22Rv1 (cell line): Measurements from ENCODE around the gene CST1.
"Not testable (repeated sequence)": the region's sequence is repeated elsewhere in the genome, so short reads cannot be mapped to it uniquely, and the experiment has no call there.

ENCODE experiments used
- H3K27ac ChIP-seq: fragments of 450-650 bp; 2 replicates; pipeline ENCODE4 v1.5.1; 2017
- CTCF ChIP-seq: fragments of 450-650 bp; IDR thresholded peaks from 2 replicates; pipeline ENCODE4 v1.5.1; 2017; ENCODE audit warnings: mild to moderate bottlenecking
- ZFX ChIP-seq: fragments of 450-650 bp; IDR thresholded peaks from 2 replicates; pipeline ENCODE4 v1.6.1; 2017; ENCODE audit warnings: antibody characterized with exemption, borderline replicate concordance

The CST1 gene

DNA sequence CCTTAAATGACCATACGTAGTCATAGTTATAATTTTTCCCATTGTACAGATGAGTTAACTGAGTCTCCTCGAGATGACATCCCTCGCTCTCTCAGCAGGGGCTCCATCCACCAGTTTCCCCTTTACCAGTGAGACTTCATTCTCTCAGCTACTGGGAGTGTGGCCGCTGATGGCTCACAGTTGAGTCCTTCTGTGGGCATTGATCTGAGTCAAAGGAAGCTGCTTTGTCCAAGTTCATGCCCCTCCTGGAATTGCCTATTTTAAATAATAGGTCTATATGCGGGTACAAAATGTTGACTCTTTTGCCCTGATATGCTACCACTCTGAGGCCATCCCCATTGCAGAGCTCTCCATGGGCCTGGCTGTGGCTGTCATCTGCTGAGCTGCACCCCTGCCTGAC is 14.8 kb upstream of the CST1 start:
- no peak overlapping the region for H3K27ac ChIP-seq
- TF ChIP-seq ZFX = no peak
- TF ChIP-seq CTCF = no peak

GRCh38 chr20:23764630-23765029 is 13.9 kb upstream of the CST1 start:
- not testable (repeated sequence) for H3K27ac ChIP-seq

DNA sequence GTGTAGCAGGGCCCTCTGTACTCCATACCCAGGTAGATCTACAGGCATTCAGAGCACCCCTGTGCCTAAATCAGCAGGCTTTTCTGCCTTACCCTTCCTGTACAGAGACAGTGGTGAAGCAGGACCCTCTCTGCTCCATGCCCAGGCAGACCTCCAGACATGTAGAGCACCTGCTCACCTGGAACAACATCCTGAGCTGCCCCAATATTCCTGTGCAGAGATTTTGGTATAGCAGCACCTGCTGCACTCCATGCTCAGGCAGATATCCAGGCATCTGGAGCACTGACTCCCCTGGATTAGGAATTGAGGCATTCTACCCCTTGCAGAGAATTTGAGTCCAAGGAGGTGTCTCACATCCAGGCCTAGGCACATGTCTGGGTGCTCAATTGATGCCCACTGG is 12.6 kb upstream of the CST1 start:
- no peak for TF ChIP-seq ZFX
- no peak for TF ChIP-seq CTCF
- no peak overlapping the region for H3K27ac ChIP-seq

DNA sequence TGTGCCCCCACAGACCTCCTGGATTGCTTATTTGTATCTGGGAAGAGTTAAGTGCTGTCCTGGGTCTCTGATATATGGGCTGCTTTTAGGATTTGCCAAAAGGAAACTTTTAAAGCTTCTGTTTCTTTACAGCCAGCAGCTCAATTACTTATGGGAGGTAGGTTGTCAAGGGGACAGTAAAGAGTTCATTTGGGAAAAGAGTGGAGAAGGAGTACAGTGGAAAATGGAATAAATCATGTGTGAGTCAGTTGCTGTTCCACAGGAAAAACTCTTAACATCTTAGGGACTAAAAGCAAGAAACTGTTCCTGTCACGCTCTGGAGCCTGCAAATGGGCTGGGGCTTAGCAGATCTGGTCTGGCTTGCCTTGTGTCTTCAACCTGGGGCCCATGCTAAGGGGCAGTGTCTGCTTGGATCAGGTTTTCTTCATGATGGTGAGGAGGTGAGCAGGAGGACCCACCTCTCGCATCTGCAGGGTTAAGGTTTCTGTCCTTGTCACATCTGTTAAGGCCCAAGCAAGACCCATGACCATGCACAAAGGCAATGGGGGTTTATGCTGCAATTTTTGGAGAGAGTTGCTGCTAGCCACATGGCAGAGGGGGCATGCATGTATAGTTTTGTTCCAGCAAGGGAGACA is 8.7 kb upstream of the CST1 start:
- no peak for TF ChIP-seq ZFX
- TF ChIP-seq CTCF = no peak
- no peak overlapping the region for H3K27ac ChIP-seq

- H3K27ac ChIP-seq = not testable (repeated sequence)
Measured at GRCh38 chr20:23756792-23757191, 6.1 kb upstream of the CST1 start.

DNA sequence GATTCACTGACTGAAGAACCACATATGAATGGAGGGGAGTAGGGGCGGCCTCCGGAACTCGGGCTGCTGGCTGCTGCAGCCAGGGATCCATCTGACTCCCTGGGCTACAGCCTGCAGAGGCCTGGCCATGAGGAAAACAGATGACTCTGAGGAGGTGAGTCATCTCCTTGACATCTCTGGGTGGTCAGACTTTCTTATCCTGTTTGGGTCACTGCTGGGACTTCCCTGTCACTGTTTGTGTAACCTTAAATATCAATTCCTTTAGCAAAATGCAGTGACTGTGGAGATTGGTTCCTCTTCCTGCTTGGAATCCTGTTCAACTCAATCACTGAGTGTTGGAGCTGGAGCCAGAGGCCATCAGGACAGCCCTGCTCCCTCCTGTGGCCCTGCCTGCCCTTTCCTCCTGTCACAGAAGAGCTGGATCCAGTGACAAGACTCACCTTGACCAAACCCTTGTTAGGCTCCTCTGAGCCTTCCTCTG is 4.4 kb upstream of the CST1 start:
- H3K27ac ChIP-seq = not testable (repeated sequence)

DNA sequence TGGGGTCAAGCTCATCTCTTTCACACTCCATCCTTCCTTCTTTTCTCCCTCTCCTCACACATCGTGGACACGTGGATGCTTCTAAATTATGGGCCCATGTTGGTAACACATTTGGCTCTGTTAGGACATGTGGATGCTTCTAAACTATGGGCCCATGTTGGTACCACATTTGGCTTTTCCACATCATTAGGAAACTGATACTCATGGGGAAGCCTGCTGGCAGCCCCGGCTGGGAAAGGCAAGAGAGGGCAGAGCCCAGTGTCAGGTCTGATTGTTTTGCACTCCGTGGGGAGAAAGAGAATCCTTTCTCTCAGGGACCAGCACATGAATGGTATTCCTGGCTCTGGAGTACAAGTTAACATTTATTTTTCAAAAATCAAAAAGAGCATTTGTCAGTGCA is 4.0 kb upstream of the CST1 start:
- H3K27ac ChIP-seq = no peak overlapping the region
- TF ChIP-seq CTCF (no peak), ZFX (no peak)

GRCh38 chr20:23753589-23753988 is 2.9 kb upstream of the CST1 start:
- no peak overlapping the region for H3K27ac ChIP-seq
- TF ChIP-seq ZFX (no peak), CTCF (no peak)

DNA sequence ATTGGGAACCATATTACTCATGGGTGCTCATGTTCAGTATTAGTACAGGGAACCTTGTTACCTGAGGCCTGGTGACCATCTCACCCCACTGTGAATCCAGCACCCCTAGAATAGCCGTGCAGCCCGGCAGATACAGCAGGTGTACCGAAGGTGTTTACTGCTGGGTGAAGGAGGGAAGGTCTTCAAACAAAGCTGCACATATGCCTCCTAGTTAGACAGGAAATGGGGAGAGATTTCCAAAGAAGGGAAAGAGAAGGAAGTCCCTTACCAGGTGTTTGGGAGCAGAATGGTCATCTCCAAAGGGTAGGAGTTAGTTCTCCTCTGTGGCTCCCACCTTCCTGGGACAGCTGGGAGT is 2.4 kb upstream of the CST1 start:
- TF ChIP-seq CTCF = no peak
- TF ChIP-seq ZFX = no peak
- no peak overlapping the region for H3K27ac ChIP-seq
